Measurements from ENCODE around the gene GDA. TPM values are rescaled to one million over a fixed set of nuclear protein-coding genes. Genes with fewer than 3 reads are reported as not detected.

The GDA gene
- total RNA-seq, 1 donor from 2014 or later, result 32.8 TPM

GRCh38 chr9:72150661-72151060 is 1.4 kb downstream of the GDA start:
- DNase-seq, result no peak

- DNase-seq, result no peak
These were observed 1.9 kb downstream of the GDA start for GRCh38 chr9:72151104-72151503.

- DNase-seq, result no peak
These were observed 5.4 kb downstream of the GDA start for GRCh38 chr9:72154468-72155285.

- DNase-seq, result no peak
These were observed 6.1 kb downstream of the GDA start for GRCh38 chr9:72155301-72155700.

GRCh38 chr9:72156586-72156985 is 7.3 kb downstream of the GDA start:
- no peak for DNase-seq

- no peak for DNase-seq
These were observed 9.4 kb downstream of the GDA start for GRCh38 chr9:72158680-72159079.

GRCh38 chr9:72160446-72161123 is 11.3 kb downstream of the GDA start:
- DNase-seq, result no peak

- no peak for DNase-seq
These were observed 16.1 kb downstream of the GDA start for GRCh38 chr9:72165326-72165725.

- no peak for DNase-seq
These were observed 16.7 kb downstream of the GDA start for GRCh38 chr9:72165821-72166547.

GRCh38 chr9:72168075-72168474 is 18.8 kb downstream of the GDA start:
- DNase-seq, result no peak

- no peak for DNase-seq
These were observed 19.9 kb downstream of the GDA start for GRCh38 chr9:72169178-72169577.

GRCh38 chr9:72173080-72173479 is 23.8 kb downstream of the GDA start:
- DNase-seq, result no peak

- no peak for DNase-seq
These were observed 36.3 kb downstream of the GDA start for GRCh38 chr9:72185561-72185960.

- no peak for DNase-seq
These were observed 38.0 kb downstream of the GDA start for GRCh38 chr9:72187121-72187695.

- DNase-seq, result no peak
These were observed 39.0 kb downstream of the GDA start for GRCh38 chr9:72188232-72188631.

GRCh38 chr9:72193478-72193881 is 44.2 kb downstream of the GDA start:
- DNase-seq, result no peak

GRCh38 chr9:72199238-72199637 is 50.0 kb downstream of the GDA start:
- DNase-seq, result no peak

GRCh38 chr9:72200452-72200851 is 51.2 kb downstream of the GDA start:
- DNase-seq, result no peak

- no peak for DNase-seq
These were observed 52.8 kb downstream of the GDA start for GRCh38 chr9:72202009-72202408.

- DNase-seq, result no peak
These were observed 54.1 kb downstream of the GDA start for GRCh38 chr9:72203205-72203803.

- DNase-seq, result no peak
These were observed 54.8 kb downstream of the GDA start for GRCh38 chr9:72204062-72204461.

GRCh38 chr9:72205513-72205912 is 56.3 kb downstream of the GDA start:
- DNase-seq, result no peak
